GM20000 (cell line): ENCODE measurements around the gene SLC13A3.

Experiments used
- DNase-seq: peaks from one replicate; pipeline ENCODE4 v3.0.0; 2012; ENCODE audit warnings: low spot score
- TF ChIP-seq, protein P1 (sequence below): IDR thresholded peaks from 2 replicates; pipeline ENCODE4 v1.5.1; 2012; ENCODE audit warnings: mild to moderate bottlenecking, control low read depth; ENCODE audit errors: extremely low read depth, missing control alignments

Gene SLC13A3

DNA sequence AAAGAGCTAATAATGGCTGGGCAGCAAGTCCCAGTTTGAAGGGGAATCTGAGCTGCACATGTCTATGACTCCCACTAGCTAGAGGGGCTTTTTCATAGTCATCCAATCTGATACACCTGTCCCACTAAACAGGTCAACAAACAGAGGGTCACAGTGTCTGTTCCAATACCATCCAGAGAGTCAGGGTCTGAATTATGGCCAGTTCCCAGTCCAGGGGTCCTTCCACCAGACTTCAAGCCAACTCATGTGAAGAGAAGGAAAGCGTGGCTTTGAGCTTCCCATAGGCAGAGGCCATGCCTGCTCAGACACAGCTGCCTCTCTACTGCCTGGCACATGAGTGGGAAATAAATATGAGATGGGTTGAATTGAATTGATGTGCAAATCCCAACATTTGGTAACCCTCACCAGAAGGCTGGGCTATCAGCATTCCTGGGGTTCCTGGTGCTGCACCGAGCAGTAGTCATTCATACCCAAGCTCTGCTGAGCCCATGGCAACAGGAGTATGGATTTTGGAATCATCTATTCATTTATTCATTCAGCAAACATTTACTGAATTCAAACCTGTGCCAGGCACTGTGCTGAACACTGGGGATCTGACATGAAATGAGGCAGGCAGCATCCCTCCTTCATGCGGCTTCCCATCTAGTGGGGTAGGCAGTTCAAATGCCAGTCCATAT is 20.7 kb upstream of the SLC13A3 start:
- TF ChIP-seq, protein P1, sequence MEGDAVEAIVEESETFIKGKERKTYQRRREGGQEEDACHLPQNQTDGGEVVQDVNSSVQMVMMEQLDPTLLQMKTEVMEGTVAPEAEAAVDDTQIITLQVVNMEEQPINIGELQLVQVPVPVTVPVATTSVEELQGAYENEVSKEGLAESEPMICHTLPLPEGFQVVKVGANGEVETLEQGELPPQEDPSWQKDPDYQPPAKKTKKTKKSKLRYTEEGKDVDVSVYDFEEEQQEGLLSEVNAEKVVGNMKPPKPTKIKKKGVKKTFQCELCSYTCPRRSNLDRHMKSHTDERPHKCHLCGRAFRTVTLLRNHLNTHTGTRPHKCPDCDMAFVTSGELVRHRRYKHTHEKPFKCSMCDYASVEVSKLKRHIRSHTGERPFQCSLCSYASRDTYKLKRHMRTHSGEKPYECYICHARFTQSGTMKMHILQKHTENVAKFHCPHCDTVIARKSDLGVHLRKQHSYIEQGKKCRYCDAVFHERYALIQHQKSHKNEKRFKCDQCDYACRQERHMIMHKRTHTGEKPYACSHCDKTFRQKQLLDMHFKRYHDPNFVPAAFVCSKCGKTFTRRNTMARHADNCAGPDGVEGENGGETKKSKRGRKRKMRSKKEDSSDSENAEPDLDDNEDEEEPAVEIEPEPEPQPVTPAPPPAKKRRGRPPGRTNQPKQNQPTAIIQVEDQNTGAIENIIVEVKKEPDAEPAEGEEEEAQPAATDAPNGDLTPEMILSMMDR = no peak

DNA sequence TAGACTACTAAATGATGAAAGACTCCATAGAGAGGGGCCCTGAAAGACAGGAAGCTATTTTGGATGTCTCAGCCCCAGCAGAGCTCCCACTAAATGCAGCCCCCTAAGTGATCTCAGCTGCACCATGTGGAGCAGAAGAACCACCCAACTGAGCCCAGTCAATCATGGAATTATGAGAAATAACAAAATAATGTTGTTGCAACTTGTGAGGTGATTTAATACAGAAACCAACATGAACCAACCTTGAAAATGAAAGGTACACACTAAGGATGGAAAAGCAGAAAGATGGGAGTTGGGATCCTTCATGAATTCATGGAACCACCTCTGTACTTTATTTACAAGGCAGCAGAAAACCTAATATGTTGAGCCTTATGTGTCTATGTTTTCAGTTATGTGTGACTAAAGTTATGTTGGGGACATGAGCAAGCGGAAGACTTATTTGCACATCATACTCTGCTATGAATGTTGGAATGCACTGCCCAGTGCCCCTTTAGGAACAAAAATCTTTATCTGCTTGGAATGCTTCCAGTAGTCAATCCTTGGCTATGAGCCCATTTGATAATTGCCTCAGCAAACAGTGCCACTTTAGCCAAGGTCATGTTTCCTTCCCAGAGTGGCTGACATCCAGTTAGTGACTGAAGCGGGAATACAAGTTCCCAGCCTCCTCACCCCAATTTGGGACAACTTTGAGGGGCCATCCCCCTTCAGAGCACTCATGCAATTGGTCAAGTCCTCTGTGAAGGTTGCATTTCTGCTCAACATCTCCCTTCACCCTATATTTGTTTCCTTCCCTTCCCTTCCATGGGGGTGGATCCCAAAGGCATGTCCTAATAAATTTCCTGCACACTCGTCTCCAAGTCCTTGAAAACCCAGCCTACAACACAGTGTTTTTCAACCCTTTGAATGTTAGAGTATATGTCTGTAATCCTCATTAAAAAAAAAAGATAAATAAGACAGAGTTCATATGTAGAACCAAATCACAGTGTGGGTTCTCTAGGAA is 19.6 kb upstream of the SLC13A3 start:
- TF ChIP-seq, protein P1 = no peak
- no peak for DNase-seq

More for the DNA sequence above, 20.7 kb upstream of the SLC13A3 start:
- no peak for DNase-seq

DNA sequence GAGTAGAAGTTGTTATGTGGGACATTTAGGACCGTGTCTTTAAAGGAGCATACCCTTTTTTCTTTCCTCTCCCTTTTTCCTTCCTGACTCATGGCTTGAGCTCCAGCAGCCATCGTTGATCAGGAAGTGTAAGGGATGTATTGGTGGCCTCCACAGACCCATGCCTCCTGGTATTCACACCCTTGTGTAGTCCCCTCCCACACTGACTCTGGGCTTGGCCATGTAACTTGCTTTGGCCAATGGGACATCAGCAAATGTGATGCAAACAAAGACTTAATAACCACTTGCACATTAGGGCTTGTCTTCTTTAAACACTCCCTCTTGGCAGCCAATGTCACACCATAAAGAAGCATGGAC is 18.9 kb upstream of the SLC13A3 start:
- TF ChIP-seq, protein P1 = no peak
- no peak for DNase-seq

DNA sequence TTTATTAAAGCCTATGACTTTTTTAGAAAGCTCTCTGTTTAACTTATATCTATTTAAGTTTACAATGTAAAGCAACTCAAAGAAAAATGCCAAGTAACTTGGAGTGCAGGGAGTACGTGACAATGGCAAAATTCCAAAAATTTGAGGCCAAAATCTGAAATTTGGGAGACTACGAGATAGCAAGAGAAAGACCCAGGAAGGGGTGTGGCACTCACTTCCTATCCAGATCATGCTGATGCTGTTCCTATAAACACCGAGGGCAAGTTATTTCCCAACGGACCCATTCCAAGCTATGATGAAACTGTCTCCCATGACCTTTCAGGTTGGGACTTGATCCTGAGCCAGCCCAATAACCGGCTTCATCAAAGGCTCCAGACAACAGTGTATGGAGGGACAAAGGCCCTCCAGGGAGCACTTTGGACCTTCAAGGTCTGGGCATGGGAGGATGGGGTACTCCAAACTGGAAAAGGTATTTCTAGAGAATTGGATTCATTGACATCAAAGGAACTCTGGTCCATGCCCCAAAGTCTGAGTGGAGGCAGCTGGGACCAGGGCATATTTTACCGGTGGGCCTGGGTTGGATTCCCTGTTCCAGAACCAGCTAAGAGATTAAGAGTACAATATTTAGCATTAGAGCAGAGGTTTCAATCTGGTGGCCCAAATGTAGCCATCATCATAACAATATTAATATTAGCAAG is 15.7 kb upstream of the SLC13A3 start:
- no peak for DNase-seq
- TF ChIP-seq, protein P1 = no peak

DNA sequence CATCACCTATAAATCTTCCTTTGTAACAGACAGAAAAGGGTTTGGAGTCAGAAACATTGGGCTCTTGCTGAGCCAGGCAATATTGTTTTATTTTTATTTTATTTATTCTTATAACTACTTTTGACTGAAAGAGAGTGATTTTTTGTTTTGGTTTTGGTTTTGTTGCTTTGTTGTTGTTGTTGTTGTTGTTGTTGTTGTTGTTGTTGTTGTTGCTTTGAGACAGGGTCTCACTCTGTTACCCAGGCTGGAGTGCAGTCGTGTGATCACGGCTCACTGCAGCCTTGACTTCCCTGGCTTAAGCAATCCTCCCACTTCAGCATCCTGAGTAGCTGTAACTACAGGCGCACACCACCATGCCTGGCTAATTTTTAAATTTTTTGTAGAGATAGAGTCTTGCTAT is 15.0 kb upstream of the SLC13A3 start:
- TF ChIP-seq, protein P1 = no peak
- no peak for DNase-seq

DNA sequence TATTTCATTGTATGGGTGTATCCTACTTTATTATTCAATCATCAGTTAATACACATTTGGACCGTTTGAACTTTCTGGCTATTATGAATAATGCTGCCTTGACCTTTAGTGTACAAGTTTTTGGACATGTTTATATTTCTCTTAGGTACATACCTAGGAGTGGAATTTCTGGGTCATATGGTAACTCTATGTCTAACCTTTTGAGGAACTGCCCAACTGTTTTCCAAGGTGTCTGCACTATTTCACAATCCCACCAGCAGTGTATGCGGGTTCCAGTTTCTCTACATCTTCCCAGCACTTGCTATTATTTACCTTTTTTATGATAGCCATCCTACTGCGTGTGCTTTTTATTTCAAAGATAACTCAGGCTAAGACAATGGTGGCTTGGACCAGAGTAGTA is 14.3 kb upstream of the SLC13A3 start:
- no peak for DNase-seq
- TF ChIP-seq, protein P1 = no peak
